HCT116 (cell line): ENCODE data around the gene NFKBIA.

ENCODE experiments used
- EZH2 ChIP-seq: fragments of 200-600 bp; sonication (generic); IDR thresholded peaks from 2 replicates; pipeline ENCODE4 v1.6.1; 2017; ENCODE audit warnings: antibody characterized with exemption, mixed run types
- EZH2phosphoT487 ChIP-seq: fragments of 200-600 bp; IDR thresholded peaks from 2 replicates; pipeline ENCODE4 v1.6.1; 2018; ENCODE audit warnings: antibody characterized with exemption, borderline replicate concordance
- POLR2AphosphoS5 ChIP-seq: IDR thresholded peaks from 2 replicates; pipeline ENCODE4 v1.6.1; 2011; ENCODE audit warnings: mild to moderate bottlenecking, low read depth, low read length, moderate library complexity
- RAD21 ChIP-seq: IDR thresholded peaks from 2 replicates; pipeline ENCODE4 v1.6.1; 2012; ENCODE audit warnings: low read depth, mild to moderate bottlenecking
- TF ChIP-seq, protein P1 (sequence below), 3 experiments: fragments of 200-600 bp in 1 of 3; sonication (generic) in 1 of 3; IDR thresholded peaks in 2 of 3; conservative IDR thresholded peaks in 1 of 3; 2 replicates each; pipeline ENCODE4 v1.5.1; 2012 to 2017; ENCODE audit warnings: low read depth in 2 of 3, low read length in 2 of 3, antibody characterized with exemption in 1 of 3, borderline replicate concordance in 1 of 3, control low read depth in 1 of 3, mild to moderate bottlenecking in 1 of 3, mixed read lengths in 1 of 3, mixed run types in 1 of 3, moderate library complexity in 1 of 3; ENCODE audit not compliant: insufficient read depth in 1 of 3
- TF ChIP-seq, protein P2 (sequence below): IDR thresholded peaks from 2 replicates; pipeline ENCODE4 v1.6.1; 2012; ENCODE audit warnings: low read depth

DNA sequence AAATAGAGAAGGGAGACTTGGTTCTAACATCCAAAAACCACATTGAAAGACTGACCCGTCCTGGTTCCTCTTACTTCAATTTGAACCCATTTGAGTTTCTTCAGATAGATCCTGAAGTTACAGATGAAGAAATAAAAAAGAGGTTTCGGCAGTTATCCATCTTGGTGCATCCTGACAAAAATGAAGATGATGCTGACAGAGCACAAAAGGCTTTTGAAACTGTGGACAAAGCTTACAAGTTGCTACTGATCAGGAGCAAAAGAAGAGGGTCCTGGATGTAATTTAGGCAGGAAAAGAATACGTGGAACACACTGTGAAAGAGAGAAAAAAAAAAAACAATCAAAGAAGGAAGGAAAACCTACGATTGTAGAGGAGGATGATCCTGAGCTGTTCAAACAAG is 25.4 kb upstream of the NFKBIA start:
- TF ChIP-seq EZH2phosphoT487 = no peak
- no peak for TF ChIP-seq RAD21
- TF ChIP-seq, protein P1, sequence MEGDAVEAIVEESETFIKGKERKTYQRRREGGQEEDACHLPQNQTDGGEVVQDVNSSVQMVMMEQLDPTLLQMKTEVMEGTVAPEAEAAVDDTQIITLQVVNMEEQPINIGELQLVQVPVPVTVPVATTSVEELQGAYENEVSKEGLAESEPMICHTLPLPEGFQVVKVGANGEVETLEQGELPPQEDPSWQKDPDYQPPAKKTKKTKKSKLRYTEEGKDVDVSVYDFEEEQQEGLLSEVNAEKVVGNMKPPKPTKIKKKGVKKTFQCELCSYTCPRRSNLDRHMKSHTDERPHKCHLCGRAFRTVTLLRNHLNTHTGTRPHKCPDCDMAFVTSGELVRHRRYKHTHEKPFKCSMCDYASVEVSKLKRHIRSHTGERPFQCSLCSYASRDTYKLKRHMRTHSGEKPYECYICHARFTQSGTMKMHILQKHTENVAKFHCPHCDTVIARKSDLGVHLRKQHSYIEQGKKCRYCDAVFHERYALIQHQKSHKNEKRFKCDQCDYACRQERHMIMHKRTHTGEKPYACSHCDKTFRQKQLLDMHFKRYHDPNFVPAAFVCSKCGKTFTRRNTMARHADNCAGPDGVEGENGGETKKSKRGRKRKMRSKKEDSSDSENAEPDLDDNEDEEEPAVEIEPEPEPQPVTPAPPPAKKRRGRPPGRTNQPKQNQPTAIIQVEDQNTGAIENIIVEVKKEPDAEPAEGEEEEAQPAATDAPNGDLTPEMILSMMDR (IDR thresholded peaks at IDR 0.05 in 2 of 3, conservative IDR thresholded peaks at IDR 0.05 in 1 of 3; ENCODE audit: borderline replicate concordance in 1 of 3, insufficient read depth in 1 of 3, low read depth in 2 of 3, low read length in 2 of 3) = no peak
- TF ChIP-seq, protein P2, sequence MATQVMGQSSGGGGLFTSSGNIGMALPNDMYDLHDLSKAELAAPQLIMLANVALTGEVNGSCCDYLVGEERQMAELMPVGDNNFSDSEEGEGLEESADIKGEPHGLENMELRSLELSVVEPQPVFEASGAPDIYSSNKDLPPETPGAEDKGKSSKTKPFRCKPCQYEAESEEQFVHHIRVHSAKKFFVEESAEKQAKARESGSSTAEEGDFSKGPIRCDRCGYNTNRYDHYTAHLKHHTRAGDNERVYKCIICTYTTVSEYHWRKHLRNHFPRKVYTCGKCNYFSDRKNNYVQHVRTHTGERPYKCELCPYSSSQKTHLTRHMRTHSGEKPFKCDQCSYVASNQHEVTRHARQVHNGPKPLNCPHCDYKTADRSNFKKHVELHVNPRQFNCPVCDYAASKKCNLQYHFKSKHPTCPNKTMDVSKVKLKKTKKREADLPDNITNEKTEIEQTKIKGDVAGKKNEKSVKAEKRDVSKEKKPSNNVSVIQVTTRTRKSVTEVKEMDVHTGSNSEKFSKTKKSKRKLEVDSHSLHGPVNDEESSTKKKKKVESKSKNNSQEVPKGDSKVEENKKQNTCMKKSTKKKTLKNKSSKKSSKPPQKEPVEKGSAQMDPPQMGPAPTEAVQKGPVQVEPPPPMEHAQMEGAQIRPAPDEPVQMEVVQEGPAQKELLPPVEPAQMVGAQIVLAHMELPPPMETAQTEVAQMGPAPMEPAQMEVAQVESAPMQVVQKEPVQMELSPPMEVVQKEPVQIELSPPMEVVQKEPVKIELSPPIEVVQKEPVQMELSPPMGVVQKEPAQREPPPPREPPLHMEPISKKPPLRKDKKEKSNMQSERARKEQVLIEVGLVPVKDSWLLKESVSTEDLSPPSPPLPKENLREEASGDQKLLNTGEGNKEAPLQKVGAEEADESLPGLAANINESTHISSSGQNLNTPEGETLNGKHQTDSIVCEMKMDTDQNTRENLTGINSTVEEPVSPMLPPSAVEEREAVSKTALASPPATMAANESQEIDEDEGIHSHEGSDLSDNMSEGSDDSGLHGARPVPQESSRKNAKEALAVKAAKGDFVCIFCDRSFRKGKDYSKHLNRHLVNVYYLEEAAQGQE = no peak
- TF ChIP-seq EZH2 = no peak
- TF ChIP-seq POLR2AphosphoS5 = no peak
